HG02763 (cell line): Measurements from ENCODE around the gene EFTUD2.
"Not testable (repeated sequence)": the region's sequence is repeated elsewhere in the genome, so short reads cannot be mapped to it uniquely, and the experiment has no call there.

ENCODE experiments used
- ATAC-seq: cut with Tn5 transposase; IDR thresholded peaks from one replicate; pipeline ENCODE4 v1.9.1; 2021; ENCODE audit warnings: mild to moderate bottlenecking, moderate library complexity; ENCODE audit not compliant: unreplicated experiment

The EFTUD2 gene

DNA sequence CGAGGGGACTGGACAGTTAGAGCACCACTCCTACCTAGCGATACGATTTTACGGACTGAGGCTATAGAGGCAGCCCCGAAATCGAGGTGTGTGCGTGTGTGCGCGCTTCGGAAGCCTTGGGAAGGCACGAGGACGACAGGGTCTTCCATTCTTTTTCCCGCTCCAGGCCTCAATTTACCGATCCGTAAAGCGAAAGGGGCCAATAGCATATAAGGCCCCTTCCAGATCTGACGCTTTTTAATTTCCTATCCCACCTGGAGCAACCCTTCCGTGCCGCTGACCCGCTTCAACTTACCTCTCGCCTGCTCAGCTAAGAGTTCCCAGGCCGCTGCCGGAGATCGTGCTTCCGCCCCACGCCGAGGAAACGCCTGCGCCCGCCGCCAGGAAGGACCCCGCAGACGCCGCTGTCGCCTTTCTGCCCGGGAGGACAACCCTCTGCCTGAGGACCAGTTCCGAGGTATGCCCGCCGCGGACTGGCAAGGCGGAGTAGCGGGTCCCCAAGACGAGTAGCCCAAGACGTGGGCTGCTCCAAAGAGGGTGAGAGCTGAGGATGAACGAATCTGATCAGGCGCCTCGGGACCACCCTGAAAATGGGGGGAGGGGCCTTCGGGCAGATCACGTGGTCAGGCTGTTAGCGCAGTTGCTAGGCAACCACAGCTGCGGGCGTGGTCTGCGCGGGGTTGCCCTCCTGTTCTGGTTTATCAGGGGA lies at the start of gene EFTUD2:
TSS of gene EFTUD2 (minus strand) at position 372 of the 709 bp plus-strand sequence. CDS start 4,924 bp downstream, outside the sequence.
- ATAC-seq = peak; percentile 77

DNA sequence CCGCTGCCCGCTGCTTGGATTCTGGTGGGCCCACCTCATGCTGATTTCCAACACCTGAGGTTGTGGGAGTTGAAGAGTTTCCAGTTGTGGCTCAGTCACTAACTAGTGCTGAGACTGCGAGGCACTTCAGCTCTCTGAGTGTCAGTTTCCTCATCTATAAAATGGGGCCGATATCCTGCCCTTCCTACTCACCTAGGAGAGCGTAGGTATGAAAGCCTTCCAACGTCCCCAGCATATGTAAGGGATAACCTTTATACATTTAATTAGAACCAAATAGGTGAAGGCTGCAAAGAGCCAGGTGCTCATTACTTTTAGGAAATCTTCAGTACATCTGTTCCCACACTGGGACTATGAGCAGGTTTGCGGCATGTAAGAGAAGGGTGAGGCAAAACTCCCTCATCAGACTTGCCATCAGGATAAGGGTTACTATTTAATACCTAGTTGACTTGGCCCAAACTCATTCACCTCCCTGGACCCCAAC lies 49.1 kb upstream of the EFTUD2 start:
- no peak for ATAC-seq

DNA sequence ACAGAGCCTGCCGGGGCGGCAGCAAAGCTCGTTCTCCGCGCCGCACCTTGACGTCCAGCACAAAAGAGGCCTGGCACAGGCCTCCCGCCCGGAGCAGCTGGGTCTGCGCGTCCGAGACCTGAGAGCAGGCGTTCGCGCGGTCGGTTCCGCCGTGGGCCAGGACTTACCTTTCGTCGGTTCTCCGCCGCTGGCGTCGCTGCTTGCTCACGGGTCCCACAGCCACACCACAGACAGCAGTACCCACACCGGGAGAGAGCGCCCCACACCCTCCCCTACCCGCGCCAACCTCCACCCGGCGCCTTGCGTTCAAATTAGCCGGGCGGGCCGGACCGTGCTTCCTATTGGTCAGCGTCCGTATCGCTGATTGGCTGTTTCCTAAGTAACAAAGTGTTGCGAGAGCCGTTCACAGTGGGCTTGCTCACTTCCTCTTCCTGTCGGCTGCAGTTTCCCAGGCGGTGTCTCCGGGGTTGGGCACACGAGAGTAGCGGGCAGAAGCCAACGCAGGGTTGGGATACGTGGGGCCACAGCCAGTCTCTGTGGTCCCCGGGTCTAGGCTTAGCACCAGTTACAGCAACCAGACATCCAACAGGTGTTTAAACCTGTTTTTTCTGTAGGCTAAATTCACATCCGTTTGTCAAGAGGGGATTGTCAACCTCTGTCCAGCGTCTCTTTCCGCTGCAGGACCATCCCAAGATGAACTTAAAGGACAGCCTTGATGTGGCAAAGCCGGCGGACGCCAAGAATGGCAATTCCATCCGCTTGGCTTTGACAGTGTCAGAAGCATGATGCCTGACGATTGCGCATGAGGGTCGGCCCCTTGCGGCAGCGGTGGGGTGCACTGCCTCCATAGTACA lies 48.4 kb upstream of the EFTUD2 start, which contains the start of gene KIF18B:
TSS of gene KIF18B (minus strand) at position 313 of the 854 bp plus-strand sequence. CDS start 11,429 bp downstream, outside the sequence.
- peak; percentile 94 for ATAC-seq

DNA sequence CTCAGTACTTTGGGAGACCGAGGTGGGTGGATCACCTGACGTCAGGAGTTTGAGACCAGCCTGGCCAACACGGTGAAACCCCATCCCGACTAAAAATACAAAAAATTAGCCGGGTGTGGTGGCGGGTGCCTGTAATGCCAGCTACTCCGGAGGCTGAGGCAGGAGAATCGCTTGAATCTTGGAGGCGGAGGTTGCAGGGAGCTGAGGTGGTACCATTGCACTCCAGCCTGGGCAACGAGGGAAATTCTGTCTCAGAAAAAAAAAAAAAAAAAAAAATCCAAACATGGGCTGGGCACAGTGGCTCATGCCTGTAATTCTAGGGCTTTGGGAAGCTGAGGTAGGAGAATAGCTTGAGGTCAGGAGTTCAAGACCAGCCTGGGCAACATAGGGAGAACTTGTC lies 46.4 kb upstream of the EFTUD2 start:
- not testable (repeated sequence) for ATAC-seq

DNA sequence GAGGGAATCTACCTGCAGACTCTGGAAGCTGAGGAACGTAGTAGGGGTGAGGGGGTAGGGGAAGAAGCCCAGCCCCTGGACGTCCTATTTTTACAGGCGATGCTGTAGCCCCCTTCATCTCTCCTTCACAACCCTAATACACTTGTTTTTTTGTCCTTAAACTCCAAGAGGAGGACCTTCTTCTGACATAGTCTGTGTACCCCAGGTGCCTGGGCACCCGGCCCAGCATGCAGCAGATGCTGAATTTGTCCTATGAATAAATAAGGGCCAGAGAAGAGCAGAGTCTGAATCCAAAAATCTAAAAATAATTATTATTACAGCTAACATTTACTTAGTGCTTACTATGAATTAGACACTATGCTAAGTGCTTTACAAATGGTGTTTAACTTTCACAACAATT lies 43.2 kb upstream of the EFTUD2 start:
- ATAC-seq = no peak

DNA sequence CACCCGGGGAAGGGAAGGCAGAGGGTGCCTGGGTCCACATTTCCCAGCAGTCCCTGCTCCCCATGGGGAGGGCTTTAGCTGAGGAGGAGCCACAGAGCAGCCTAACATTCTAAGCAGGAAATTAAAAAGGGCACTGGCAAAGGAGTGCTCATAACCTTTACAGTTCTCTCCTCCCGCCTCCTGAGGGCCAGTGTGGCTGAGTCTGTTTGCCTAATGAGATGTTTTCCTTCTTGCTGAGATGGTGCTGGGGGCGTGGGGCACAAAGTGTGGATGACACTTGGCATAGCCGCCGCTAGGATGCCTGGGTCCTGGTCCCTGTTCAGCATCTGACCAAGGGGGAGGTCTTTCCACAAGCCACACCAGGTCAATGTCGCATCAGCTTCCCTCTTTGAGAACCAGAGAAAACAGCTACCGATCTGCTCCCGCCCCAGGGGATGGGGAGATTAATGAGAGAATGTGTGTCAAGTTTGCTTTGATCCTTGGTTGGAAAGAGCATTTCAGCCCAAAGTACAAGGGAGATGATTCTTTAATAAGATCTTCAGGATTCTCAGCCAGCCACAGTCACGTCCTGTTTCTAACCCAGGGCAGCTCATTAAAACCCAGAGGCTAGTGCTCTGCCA lies 42.6 kb upstream of the EFTUD2 start:
- no peak for ATAC-seq

DNA sequence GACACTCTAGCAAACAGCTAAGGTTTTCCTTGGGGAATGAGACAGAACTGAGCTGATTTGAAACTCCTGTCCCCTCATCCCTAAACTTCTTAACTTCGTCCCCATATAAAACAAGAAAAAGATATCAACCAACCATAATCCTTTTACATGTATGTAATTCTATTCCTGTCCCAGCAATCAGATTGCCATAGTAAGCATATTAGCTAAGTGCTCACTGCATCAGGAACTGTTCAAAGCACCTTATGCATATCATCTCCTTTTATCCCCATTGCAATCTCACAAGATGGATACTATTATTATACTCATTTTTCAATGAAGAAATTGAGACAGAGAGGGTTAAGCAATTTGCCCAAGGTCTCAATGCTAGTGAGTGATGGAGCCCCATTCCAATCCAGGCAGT lies 41.5 kb upstream of the EFTUD2 start:
- no peak for ATAC-seq

DNA sequence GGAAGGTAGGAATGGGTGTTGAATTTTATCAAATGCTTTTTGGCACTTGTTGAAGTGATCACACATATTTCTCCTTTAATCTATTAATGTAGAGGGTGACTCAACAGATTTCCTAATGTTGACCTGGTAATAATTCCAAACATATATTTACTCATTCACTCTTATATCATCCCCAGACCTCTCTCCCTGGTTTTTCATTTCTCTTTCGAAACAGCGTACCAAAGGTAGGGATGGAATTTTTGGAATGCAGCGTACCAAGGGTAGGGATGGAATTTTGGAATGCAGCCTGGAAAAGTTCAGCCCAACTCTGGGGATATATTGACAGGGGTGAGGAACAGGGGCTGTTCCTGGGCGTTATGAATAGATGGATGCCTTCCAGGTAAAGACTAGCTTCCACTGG lies 41.1 kb upstream of the EFTUD2 start:
- ATAC-seq = no peak

DNA sequence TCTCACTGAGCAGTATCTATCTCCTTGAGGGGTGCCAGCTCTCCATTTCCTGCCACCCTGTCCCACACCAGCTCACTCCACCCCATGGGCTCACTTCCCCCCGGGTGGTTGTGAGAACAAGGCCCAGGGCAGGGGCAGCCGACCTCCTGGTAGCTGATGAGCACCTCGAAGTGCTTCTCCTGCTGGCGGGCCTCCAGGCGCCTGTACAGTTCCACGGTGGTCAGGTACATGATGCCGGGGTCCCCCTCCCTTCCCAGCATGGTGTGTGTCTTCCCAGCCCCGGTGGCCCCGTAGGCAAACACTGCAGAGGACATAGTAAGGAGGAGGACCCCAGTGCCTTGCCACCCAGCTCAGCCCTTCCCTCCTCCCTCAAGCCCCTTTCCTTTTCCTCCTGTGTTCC lies 35.9 kb upstream of the EFTUD2 start:
- no peak for ATAC-seq

DNA sequence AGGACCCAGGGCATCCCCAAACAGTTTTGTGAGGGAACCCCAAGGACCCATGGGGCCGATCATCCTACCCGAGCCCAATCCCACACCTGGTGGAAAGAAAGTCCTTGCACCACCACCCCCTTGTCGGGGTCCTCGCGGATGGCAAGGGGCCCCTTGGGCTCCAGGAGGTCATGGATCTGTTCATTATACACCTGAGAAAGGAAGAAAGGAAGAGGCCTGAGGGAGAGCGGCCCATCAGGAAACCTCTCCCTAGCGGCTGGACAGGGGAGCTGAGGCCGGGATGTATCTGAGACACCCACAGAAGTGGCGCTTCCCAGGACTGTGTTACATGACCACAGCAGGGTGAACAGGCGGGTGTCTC lies 35.5 kb upstream of the EFTUD2 start:
- ATAC-seq = no peak

DNA sequence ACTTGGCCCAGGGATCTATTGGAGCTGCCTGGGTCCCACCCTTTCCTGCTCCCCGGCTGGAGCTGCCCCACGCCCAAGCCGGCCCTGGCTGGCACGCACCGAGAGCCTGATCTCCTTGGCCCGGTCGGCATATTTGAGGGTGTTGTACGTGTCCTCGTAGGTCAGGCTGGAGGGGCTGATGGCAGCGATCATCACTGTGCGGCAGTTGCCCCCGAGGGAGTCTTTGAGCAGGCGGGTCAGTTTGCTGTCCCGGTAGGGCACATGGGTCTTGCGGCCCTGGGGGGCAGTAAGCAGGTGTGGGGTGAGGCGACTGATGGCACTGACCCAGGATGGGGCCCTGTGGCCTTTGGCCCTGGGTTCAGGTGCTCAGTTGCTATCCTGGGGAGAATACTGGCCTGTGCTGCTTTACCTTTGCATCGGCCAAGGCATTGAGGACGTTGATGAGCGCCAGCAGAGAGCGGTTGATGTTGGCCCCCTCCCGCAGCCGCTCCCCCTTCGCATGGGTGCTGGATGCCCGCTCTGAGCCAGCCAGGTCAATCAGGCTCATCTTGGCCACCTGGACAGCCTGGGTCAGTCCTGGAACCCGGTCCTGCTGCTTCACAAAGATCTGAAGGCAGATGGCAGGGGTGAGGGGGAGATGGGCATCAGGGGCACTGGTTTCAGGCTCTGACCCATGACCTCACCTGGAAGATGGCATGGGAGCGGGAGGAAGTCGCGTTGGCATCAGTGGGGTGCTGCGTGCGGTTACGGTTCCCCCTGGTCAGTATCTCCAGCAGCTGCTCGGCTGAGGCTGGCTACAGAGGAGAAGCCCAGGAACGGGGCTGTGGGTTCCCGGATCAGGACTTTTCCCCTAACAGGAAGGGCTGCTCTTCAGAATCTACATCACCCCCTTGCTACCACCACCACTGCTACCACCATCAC lies 34.8 kb upstream of the EFTUD2 start:
- no peak for ATAC-seq

DNA sequence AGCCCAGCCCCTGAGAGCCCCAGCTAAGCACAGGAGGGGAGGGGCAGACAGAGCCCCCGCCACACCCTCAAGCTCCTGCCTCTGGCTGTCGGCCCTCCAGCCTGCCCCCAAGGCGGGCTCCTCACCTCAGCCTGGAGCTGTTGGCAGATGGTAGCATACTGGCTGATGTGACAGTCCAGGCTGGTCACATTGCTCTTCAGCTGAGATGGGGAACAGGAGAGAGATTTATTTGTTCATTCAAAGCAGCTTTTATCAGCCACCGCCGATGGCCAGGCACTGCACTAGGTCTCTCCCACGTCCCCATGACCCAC lies 33.5 kb upstream of the EFTUD2 start:
- ATAC-seq = no peak

DNA sequence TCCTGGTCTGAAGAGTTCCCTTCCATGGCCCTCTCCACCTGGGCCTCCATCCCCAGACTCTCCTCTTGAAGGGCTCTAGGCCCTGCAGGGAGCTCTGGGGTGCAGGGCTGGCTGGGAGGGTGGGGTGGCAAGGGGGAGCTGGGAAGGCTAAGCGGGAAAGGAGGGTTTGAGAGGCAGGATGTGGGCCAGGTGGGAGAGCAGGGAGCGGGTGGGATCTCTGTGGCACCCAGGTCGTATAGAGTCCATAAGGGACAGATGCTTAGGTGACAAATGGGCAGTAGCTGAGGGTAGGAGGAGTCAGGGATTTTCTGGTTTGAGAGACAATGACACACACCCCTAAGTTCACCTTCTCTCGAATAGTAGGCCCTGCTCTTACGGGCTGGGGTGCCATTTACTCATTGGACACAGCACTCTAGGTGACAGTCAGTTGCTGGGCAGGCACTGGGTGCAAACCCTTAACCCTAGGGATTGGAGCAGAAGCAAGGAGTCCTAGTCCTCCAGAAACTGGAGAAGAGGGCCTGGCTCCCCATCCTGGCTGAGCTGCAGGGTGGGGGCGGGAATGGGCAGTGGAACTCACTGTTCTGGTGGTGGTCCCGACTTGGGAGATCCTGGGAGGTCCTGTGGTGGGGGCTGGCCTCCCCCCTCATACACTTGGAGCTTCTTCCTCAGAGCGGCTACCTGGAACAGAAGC lies 33.0 kb upstream of the EFTUD2 start:
- ATAC-seq = no peak

DNA sequence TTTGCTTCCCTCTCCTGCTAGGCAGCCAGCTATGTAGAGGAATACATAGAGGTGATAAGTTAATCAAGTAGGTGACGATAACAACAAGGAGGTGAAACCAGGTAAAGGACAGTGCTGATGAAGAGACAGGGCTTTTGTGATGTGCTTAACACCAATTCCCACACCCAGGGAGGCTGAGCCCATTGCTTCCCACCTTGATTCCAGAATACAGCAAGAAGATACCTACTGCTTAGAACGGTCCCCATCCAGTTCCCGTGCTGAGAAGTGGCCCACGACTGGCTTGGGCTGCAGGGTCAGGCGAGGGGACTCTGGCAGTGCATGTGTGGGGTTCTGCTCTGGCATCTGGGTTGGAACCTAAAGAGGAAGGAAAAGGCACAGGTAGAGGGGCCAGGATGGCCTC lies 32.1 kb upstream of the EFTUD2 start:
- ATAC-seq = no peak

DNA sequence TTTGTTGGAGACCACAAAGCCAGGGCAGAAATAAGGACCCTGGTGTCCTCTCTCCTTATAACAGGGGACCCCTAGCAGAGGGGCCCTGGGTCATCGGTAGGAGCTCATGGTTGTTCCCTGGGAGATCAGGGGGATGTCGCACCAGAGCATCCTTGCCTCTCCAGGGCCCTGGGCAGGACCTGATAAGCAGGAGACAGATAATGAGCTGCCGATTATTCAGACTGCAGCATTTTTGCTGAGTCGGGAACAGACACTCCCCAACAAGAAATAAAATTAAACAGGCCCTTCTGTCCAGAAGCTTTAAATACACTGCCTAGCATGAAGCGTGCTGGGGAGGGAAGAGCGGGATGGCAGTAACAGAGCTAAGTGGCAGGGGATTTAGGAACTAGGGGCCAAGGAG lies 31.4 kb upstream of the EFTUD2 start:
- ATAC-seq = no peak

DNA sequence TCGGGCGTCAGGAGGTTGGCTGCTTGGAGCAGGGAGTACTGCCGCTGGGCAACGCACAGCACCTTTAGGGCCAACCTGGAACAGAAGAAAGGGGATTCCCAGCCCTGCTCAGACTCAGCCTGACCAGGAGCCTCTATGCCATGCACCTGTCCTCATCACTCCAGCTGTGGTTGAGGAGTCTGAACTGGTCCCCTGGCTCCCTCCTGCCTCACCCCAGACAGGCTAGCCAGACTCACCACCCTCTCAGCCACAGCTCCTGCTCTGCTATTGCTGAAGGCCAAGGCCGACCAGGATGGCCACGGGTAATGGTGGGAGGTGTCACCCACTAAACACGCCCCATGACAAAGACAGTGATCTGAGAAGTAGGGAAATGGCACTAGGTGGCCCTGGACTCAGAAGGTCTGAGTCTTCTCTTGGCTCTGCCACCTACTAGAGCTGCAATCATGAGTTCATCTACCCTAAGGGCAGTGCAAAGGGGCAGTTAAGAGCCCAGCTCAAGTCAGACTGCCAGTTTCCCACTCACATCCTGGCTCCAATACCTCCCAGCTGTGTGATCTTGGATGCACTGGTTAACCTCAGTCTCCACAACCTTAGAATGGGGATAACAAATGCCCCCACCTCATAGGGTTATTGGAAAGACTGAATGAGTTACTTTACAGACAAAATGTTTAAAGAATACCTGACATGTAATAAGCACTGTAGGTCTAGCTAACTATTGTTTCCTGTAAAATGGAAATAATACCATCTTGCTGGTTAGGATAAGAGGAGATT lies 29.9 kb upstream of the EFTUD2 start:
- ATAC-seq = no peak

DNA sequence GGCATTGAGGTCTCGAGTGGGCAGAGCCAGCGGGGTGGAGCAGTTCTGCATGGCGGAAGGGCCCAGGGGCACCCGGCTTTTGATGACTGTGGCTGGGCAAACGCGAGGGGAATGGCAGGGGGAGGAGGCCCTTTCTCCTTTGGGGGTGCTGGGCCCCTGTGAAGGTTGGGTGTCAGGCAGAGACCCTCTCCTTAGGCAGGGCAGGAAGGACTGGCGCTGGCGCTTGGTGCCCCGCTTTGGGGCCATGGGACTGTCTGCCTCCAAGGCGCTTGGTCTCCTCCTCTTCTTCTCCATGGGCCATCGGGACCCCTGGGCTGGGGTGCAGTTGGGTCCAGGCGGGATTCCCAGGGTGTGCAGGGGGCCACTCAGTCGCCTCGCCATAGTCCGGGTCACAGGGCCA lies 28.9 kb upstream of the EFTUD2 start:
- no peak for ATAC-seq

DNA sequence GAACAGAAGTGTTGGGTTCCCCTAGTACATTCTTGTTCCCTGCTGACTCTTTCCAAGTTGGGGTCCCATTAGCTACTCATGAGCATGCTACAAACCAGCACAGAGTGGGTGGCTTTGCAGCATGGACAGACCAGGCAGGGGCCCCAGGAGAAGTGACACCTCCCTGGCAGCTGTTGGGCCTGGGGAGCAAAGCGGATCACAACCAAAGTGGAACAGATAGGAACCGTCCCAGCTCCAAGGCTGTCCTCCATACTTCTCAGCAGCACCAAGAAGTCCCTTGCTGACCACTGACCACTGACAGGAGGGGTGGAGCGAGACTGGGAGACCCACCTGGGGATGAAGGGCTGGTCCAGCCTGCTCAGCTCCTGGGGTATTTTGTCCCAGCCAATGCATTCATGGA lies 28.5 kb upstream of the EFTUD2 start:
- no peak for ATAC-seq

DNA sequence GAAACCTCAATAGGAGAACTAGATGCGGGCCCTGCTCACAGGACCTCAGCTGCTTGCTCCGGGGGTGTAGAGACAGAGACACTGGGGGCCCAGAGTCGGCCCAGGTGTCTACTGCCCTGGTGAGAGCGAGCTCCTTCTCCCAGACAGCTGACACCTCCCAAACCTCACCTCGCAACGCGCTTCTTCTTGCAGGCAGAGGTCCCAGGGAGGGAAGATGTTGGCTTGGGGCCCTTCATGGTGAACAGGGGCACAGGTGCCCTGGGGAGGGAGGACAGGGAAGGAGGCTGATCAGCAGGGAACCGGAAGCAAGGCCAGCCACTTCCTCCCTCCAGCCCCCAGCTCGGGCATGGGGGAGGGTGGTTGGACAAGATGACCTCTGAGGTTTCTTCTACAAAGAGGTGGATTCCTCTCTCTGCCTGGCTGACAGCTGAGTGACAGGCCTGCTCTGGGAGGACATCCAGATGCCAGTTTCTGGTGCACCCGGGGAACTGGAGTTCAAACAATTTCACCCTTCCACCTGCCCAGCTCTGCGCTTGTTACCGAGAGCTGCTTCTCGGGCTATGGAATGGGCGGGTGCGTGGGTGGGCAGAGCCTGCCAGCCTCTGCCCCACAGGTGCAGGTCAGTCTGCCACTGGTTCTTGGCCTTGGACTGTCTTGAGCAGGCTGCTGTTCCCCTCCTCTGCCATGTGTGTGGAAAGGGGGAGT lies 27.7 kb upstream of the EFTUD2 start:
- no peak for ATAC-seq
